ENCODE measurements around the gene BNC2.

The BNC2 gene

DNA sequence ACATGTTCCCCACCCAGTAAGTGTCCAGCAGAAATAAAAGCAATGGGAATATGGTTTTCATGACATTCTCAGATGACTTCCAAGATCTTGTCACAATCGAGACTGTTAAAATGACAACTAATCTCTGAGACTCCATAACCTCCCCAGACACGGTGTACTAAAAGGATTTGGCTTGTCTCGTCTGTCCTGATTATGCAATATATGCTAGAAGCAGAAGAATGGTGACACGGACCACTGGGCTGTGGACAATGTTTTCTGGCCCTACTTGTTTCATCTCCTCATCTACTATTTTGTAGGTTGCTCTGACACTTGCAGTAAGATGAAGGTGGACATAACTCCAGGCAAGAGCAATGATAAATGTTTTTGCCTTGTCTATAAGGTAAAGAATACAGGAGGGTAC lies 56.6 kb downstream of the BNC2 start:
- no peak for DNase-seq (ENCODE audit: low spot score)

DNA sequence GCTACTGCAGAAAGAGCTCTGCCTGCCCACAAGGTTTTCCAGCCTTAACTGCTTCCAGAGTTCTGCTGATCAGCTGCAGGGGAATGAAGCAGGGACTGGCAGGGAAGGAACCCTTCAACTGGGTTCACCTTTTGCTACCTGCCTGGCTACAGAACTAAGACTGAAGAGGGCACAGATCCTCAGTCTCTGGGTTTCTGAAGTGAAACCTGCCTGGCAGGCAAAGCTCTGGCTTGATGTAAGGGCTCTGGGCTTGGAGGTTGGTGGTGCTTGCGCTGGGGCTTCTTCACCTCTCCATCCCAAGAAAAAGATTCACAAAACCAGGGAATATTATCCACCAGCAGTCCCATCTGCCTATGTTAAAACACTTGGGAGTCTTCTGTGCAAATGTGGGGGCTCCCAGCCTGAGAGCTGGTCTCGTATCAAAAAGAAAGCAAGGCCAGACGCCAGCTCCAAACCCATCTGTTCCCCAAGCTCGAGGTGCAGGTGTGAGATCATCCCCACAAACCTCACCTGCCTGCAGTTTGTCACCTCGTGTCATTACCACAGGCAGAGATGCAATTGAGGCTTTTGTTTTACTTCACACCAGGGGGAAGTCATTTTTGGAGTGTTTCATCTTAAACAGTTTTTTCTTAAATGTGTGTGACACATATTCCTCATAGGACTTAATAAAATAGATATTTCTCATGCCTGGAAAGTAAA lies 58.3 kb downstream of the BNC2 start:
- DNase-seq (ENCODE audit: low spot score), result no peak

DNA sequence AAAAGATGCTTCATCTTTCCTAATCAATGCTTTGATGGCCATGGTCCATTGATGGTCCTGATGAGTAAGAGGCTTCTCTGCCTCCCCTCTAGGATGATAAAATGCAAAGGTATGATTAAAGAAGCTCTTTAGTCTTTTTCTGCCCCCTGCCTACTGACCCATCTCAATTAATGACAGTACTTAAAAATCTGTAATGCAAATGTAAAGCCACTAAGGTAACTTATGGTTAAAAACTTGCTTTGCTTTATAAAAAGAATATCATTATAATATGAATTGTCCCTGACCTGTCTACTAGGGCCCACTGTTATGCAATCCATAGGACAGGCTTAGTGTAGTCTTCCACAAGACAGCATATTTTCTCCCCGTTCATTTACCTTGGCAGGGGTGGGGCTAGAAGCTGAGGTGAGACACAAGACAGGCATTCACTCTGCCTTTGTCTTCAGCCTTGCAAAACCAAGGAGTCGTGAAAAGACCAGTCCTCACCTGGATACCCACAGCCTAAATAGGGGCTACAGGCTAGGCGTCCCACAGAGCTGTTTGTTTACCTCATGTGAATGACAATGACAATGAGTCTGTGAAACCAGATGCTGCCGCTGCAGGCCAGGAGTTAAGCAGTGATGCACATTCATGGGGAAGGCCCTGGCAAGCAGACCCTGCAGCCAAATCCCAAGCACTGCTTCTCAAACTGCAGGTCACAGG lies 60.4 kb downstream of the BNC2 start:
- no peak for DNase-seq (ENCODE audit: low spot score)

DNA sequence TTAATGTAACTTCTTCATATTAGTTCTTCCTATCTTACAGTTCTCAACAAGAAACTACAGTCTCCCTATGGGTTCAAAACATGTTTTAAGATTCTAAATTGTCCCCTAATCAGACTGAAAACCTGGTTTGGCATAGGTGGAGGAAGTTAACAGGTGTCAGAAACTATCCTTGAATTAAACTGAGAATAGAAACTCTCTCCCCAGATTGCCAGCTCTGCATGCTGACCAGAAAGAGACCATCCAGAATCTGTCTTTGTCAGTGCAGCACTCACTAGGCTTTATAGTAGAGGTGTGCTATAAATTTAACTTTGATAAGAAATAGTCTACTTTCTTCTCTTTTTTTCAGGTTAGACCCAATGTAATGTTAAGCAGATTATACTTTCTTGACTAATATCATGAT lies 63.8 kb downstream of the BNC2 start:
- no peak for DNase-seq (ENCODE audit: low spot score)

DNA sequence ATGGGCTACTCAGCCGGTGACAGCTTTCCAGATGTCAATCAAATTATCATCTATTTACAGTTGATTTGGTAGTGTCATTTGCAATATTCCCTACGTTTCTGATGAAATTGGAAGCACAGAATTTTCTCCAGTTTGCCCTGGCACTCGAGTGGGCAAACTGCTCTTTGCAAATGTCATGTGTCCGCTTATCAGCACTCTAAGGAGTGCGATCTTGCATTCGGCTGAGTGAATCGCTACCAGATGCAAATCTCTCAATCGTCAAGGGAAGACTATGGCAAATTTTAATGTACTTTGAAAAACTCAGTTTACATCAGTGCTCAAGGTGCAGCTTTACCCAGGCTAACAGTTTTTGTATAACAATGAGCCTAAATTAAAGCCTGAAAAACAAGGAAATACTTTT lies 66.8 kb downstream of the BNC2 start:
- DNase-seq (ENCODE audit: low spot score), result no peak

DNA sequence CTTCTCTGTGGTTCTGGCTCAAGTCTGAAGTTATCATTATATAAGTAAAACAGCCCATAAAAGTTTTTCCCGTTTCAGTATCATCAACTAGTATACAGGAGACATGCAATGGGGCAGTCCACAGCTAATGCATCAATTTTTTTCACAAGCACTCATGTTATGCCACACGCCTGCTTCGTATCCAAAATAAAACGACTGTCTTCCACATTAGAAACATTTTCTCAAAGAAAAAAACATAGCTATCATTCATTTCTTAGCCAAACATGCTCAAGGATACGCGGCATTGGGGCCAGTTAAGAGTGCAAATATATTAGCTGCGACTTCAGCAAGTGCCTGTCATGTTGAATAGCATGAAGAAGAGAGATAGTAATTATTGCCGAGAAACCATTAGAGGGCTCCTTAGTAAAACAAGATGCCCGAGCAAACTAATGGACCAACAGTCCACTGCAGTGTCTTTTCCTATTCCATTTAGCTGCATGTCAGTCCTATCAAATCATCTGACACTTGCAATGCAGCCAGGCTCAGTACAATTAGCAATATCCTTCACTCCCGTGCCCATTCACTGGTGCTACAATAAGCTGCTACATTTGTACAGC lies 68.5 kb downstream of the BNC2 start:
- DNase-seq (ENCODE audit: low spot score), result no peak

DNA sequence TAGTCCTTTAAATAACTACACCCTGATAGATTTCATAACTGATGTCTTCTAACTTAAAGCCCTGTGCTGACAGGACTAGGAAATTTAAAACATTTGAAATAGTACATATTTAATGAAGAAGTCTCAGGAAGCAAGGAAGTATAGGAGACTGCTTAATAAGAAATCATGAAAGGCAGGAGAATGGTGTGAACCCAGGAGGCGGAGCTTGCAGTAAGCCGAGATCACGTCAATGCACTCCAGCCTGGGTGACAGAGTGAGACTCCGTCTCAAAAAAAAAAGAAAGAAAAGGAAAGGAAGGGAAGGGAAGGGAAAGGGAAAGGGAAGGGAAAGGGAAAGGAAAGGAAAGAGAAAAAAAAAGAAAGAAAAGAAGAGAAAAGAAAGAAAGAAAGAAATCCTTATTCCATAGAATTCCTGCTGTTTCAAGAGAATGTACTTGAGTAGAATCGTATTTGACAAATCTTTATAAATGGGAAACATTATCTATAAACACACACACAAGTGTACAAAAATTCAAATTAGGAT lies 74.1 kb downstream of the BNC2 start:
- no peak for DNase-seq (ENCODE audit: low spot score)

DNA sequence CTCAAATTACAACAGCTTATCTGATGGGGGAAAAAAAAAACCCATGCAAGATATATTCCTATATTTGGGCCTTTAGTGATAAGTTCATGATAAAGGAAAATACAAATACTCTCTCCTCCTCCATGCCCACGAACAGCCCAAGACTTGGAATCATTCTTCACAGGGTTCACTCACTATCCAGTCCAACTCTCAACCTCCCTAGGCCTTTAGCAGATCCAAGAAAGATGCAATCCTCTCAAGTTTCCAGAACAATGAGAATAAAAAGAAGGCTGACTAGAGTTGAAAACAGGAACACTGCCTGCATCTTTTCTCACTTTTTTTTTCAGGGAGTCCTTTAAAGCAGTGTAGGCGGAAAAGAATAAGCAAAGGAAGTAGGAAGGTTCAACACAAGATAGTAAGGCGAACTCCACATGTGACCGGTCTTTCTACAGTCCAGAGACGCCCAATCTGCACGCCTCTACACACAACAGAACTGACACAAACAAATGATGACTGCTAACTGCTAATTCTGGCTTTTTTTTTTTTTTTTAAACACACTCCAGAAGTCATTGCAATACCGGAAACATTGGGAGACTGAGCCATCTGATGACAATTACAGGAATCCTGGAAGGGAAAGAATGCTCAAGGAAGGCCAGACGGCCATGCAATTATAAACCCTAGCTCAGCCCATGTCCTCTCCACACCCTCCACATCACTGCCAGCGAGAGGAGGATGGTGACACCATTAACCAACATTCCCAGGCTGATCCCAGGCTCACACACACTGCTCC lies 75.4 kb downstream of the BNC2 start:
- no peak for DNase-seq (ENCODE audit: low spot score)

DNA sequence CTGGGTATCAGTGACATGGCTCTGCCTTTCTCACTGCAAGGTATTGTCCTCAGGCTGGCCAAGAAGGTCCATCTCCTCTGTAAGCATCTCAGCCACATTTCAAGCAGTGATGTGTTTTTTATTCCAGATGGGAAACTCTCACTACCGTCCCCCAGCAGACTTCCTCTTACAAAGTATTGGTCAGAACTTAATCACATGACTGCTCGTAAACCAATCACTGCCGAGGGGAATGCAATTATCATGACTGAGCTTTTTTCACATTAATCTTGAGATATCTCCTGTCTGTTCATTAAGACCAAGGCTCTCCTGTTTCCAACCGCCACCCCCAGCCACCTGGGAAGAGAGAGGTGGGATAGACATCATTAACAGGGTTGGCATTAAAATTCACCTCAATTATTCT lies 76.4 kb downstream of the BNC2 start:
- no peak for DNase-seq (ENCODE audit: low spot score)

DNA sequence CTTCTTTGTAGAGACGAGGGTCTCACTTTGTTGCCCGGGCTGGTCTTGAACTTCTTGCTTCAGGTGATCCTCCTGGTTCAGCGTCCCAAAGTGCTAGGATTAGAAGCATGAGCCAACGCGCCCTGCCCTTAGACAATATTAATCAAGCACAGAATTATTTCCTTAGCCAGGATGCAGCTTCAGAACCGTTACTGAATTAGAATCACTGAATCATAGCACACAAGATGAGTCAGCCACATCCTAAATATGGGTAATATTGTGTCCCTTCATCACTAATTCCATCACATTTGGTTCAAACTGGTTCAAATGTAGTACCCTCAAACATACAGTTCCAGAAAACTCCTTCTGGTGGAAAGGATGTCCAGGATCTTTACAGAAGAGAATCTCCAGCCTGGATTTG lies 82.7 kb downstream of the BNC2 start:
- no peak for DNase-seq (ENCODE audit: low spot score)

DNA sequence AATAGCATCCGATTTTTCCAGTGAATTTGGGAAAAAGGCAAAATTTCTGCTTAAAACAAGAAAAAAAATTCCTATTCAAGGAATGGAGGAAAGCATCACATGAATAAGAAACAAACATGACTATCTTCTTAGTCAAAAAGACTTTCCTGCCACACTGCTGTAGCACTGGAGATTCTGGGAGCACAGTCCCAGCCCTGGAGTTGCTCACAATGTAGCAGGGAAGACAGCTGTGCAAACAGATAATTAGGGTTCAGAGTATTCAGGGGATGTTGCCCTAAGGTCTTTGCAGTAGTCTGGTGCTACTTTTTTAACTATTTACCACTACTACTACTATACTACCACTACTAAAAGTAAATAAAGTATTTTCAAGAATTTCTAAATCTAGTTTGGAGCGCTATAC lies 86.5 kb downstream of the BNC2 start:
- no peak for DNase-seq (ENCODE audit: low spot score)

DNA sequence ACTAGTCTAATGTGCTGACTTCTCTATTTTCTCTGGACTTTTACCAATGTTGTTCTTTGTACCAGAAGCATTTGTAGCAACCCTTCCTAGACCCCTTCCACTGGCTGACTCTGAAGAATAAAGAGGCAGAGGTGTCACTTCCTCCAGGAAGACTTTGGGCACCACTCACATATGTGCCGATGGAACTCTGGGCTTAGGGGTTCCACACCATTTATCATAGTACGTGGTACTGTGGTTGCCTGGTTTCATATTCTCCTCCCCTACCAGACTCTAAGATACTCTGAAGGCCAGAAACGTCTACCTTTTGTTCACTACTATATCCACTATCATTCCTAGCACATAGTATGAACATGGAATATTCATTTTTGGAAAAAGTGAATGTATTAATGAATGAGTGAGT lies 88.0 kb downstream of the BNC2 start:
- no peak for DNase-seq (ENCODE audit: low spot score)

DNA sequence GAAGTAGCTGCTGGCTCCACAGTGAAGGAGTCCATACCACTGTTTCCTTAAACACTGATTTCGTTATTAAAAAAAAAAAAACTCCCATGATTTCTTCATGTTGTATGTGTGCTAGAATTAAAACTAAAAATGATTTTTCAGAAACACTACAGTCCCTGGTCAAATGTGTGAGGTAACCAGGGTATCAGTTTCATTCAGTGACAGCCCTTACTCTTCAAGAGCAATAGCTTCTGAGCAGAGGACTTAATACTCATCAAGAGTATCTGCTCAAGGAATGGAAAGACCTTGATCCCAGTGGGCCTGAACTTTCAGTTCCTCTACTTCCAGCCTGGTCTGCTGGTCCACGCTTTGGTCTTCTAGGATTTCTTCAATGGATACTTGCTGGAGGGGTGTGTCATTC lies 95.1 kb downstream of the BNC2 start:
- no peak for DNase-seq (ENCODE audit: low spot score)

DNA sequence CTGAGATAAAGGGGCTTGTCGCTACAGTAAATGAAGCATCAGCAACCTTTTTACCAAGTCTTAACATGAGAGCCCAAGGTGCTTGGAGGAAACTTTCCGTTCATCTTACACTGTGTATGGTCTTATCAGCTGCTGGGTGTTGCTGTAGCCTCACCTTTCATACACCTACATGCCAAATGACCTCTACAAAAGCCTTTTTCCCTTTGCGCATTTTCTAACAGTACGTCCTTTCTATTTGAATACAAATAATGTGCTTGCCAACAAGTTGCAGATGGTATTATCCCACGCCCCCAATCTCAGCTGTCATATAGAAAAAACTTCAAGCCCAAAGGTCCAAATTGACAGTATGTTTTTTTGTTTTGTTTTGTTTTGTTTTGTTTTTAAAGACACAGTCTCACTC lies 96.9 kb downstream of the BNC2 start:
- no peak for DNase-seq (ENCODE audit: low spot score)

DNA sequence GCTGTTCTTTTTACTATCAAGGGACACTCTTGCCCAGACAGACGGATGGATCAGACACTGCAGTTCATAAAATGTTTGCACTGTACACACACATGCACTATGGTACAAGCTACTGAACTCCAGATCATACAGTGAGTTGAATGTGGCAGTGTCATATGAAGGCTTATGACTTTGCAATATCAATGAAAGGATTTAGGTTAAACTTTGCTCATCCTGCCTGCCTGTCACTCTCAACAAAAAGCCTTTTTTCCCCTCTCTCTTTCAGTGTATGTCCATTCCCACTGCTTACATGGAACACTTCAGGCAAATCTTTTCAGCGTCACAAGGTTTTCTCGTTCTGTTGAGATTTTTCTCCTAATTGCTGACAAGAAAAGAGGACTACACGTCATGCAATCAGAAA lies 97.4 kb downstream of the BNC2 start:
- no peak for DNase-seq (ENCODE audit: low spot score)

DNA sequence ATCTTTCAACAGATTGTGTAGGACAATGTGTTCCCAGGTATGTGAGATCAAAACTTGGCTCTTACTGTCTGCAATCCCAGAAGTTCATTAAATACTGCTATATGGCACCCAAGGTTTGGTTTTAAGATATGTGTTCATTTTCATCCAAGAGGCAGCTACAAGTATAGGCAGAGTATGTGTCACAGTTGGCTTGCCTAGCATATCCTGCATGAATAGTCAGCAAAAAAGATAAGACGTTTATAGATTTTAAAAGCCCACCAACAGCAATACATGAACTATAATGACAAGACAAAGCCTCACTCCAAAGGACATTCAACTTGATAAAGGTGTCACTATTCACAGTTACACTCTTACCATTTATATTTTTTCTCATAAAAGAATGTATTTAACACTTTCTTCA lies 99.1 kb downstream of the BNC2 start:
- no peak for DNase-seq (ENCODE audit: low spot score)

DNA sequence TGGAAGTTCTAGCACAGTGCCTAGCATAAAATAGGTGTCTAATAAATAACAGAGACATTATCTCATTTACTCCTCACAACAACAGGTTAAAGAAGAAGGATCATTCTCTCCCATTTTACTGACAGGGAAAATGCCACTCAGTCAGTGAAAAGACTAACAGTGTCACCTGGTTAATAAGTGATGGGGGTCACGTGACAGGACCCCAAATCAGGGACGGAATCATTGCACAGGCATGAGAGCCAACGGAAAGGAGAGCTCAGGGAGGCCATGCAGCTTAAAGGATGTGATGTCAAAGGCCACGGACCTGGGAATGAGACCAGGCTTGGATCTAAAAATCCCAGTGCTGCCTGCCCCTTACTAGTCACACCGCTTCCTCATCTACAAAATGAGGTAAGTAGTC lies 101.2 kb downstream of the BNC2 start:
- DNase-seq (ENCODE audit: low spot score), result no peak

DNA sequence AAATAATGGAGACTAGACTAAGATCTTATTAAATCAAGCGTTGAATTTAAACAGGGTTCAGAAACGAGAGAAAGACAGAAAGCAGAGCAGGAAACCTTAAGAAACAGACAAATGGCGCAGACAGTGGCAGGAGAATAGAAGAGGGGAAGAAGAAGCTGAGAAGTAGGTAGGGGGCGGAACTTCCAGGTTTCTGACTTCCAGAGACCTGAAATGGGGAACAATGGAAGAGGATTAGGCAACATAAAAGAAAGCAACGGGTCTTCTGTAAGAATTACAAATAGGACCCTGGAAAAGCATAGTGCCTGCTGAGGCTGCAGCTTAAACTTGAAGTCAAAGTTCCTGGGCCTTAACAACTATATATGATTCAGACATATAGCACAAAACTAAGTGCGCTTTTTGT lies 101.7 kb downstream of the BNC2 start:
- no peak for DNase-seq (ENCODE audit: low spot score)

DNA sequence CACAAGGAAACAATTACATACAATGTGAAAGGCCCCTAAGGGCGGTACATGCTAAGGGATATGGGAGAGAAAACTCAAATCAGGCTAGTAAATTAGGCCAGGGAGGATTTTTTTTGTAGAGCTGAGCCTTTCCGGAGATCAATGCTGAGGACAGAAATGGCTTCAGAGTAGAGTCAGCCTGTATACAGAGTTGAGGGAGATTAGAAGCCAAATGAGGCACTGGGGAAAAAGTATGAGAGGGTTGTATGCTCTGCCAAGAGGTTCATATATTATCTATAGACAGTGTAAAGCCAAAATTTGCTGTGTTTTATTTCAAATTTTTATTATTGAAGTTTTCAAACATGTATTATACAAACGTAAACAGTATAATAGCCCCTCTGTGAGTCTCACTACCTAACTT lies 103.1 kb downstream of the BNC2 start:
- DNase-seq (ENCODE audit: low spot score), result no peak

DNA sequence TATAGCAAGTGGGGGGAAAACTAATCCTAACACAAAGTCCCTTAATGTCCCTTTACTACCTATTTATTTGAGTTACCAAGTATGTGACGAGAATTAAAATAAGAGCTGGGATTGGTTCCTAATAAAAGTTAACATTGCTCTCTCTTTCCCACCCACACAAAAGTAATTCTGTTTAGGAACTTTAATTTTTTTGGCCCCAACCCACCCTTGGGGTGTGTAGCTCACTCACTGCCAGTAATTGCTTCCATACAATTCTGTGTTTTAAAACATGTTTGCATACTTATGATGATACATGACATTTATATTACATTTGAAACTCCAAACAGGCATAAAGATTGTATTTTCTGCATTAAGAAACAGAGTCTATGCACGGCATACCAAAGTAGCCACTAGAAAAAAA lies 106.5 kb downstream of the BNC2 start:
- DNase-seq (ENCODE audit: low spot score), result no peak

DNA sequence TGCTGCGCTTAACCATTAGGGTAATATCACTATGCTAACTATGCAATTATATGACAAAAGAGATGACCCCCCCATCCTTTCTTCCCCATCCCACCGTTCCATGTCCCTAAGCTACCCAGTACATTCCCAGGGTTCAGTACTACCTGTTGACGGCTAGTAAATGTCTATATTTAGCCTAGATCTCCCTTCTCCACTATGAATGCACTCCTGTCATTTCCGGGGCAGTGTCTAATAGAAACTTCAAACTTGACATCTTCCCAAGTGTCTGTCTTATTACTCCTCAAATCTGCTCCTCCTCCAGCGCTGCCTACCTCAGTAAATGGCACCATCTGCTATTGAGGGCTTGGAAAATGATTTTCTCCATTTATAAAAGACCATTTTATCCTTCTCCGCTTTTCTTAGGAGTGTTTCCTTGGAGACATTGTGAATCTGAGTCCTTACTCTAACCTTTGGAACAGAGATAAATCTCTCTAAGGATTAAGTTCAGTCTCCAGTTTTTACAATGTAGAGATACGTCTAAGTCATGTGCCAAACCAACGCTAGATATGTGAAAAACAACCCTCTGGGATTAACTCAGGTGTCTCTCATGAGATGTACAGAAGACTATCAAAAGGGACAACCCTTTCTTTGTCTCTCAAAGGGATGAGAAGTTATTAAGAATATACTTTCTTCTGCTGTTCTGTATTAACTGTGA lies 114.9 kb downstream of the BNC2 start:
- DNase-seq (ENCODE audit: low spot score), result no peak

DNA sequence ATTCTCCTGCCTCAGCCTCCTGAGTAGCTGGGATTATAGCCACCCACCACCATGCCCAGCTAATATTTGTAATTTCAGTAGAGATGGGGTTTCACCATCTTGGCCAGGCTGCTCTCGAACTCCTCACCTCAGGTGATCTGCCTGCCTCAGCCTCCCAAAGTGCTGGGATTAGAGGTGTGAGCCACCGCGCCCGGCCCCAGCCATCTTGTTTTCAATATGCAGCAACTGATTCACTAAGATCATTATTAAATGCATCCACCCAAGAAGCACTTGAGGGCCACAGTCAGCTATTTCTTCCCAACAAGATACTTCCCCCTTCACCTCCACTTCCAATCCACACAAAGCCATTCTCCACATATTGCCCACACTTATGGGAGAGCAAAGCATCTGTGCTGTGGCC lies 115.8 kb downstream of the BNC2 start:
- DNase-seq (ENCODE audit: low spot score), result no peak
